Mesothelial cell of epicardium (in vitro differentiated cells): ENCODE measurements around the gene PAM. TPM values are rescaled to one million over a fixed set of nuclear protein-coding genes. Genes with fewer than 3 reads are reported as not detected.

Experiments used
- DNase-seq, 2 experiments: peaks; one replicate each; pipeline ENCODE4 v3.0.0; 2021; ENCODE audit warnings: low spot score in 2 of 2; ENCODE audit not compliant: unreplicated experiment in 2 of 2
- H3K27ac Mint-ChIP-seq: 2 replicates; pipeline ENCODE4 v1.8.0; 2021; ENCODE audit warnings: mixed read lengths
- H3K27me3 Mint-ChIP-seq: 2 replicates; pipeline ENCODE4 v1.8.0; 2021; ENCODE audit warnings: low read depth, mixed read lengths
- H3K36me3 Mint-ChIP-seq: 2 replicates; pipeline ENCODE4 v1.8.0; 2021; ENCODE audit warnings: mixed read lengths
- H3K4me1 Mint-ChIP-seq: 2 replicates; pipeline ENCODE4 v1.8.0; 2021; ENCODE audit warnings: mixed read lengths
- H3K4me3 Mint-ChIP-seq: 2 replicates; pipeline ENCODE4 v1.8.0; 2021; ENCODE audit warnings: mild to moderate bottlenecking, moderate library complexity, mixed read lengths
- H3K9me3 Mint-ChIP-seq: 2 replicates; pipeline ENCODE4 v1.8.0; 2021; ENCODE audit warnings: mixed read lengths
- total RNA-seq: library from RNA; stranded (reverse); gene quantifications from 3 replicates; pipeline ENCODE4 v1.2.1, GENCODE V29; 2021
- TF ChIP-seq, protein P1 (sequence below): fragments of 200-600 bp; sonication (generic); IDR thresholded peaks from one replicate; pipeline ENCODE4 v1.5.0; 2021; ENCODE audit warnings: antibody characterized with exemption; ENCODE audit not compliant: unreplicated experiment

Gene PAM
- total RNA-seq, 1 donor from 2014 or later = 94.3 TPM

DNA sequence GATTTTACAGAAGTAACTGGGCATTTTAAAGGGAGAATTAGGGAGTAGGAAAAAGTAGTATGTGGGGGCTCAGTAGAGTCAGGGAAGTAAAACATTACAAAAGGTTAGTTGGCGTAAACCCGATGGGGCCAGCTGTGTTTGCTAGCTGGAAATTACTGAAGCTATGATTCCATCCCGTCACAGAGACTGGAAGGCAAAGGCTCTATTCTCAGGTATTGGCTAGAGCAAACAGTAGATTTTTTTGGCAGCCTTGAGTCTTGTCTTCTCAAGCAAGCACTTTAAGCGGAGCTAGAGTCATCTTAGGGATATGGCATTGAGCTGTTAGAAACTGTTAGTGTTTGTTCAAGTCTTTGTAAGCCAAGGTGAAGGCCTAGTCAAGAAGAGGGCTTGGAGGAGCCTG, 121.5 kb downstream of the PAM start:
- Mint-ChIP-seq H3K4me1 (no peaks in the 10 kb centered on the region), H3K9me3 (no peaks in the 10 kb centered on the region), H3K36me3 (peaks cover 2% of the 10 kb centered on the region), H3K27me3 (no peaks in the 10 kb centered on the region), H3K27ac (no peak overlapping the region), H3K4me3 (no peak overlapping the region)
- TF ChIP-seq, protein P1, sequence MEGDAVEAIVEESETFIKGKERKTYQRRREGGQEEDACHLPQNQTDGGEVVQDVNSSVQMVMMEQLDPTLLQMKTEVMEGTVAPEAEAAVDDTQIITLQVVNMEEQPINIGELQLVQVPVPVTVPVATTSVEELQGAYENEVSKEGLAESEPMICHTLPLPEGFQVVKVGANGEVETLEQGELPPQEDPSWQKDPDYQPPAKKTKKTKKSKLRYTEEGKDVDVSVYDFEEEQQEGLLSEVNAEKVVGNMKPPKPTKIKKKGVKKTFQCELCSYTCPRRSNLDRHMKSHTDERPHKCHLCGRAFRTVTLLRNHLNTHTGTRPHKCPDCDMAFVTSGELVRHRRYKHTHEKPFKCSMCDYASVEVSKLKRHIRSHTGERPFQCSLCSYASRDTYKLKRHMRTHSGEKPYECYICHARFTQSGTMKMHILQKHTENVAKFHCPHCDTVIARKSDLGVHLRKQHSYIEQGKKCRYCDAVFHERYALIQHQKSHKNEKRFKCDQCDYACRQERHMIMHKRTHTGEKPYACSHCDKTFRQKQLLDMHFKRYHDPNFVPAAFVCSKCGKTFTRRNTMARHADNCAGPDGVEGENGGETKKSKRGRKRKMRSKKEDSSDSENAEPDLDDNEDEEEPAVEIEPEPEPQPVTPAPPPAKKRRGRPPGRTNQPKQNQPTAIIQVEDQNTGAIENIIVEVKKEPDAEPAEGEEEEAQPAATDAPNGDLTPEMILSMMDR = no peak
- no peak for DNase-seq

DNA sequence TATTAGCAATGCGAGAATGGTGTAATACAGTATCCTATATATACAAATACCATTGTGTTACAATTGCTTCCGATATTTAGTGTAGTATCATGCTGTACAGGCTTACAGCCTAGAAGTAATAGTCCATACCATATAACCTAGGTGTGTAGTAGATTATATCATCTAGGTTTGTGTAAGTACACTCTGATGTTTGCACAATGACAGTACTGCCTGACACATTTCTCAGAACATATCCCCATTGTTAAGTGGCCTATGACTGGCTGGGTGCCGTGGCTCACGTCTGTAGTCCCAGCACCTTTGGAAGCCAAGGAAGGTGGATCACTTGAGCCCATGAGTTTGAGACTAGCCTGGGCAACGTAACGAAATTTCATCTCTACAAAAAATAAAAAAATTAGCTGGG, 124.6 kb downstream of the PAM start:
- Mint-ChIP-seq H3K27ac (no peak overlapping the region), H3K36me3 (peaks cover 11% of the 10 kb centered on the region), H3K9me3 (peaks cover 11% of the 10 kb centered on the region), H3K4me1 (peaks cover 6% of the 10 kb centered on the region), H3K27me3 (no peaks in the 10 kb centered on the region), H3K4me3 (no peak overlapping the region)
- TF ChIP-seq, protein P1 = no peak
- DNase-seq = no peak

DNA sequence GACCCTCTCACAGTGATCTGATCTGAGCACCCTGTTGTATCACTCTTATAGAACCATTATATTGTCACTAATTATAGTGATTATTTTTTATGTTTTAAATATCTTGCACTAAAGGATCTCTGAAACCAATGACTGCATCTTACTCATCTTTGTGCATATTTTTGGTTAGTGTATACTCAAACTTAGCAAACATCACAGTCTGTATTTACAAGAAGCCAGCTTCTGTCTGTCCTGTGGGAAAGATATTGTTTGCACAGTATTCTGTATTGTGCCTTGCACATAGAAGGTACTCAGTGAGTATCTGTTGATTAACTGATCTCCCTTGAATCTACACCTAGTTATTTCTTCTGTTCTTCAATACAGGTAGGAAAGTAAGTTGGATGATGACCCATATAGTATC, 131.5 kb downstream of the PAM start:
- no peak for DNase-seq
- H3K4me1 Mint-ChIP-seq = peaks cover 8% of the 10 kb centered on the region
- H3K27ac Mint-ChIP-seq = no peak overlapping the region
- H3K9me3 Mint-ChIP-seq = peaks cover 11% of the 10 kb centered on the region
- no peaks in the 10 kb centered on the region for H3K27me3 Mint-ChIP-seq
- peaks cover 10% of the 10 kb centered on the region for H3K36me3 Mint-ChIP-seq
- H3K4me3 Mint-ChIP-seq = no peak overlapping the region
- TF ChIP-seq, protein P1 = no peak

DNA sequence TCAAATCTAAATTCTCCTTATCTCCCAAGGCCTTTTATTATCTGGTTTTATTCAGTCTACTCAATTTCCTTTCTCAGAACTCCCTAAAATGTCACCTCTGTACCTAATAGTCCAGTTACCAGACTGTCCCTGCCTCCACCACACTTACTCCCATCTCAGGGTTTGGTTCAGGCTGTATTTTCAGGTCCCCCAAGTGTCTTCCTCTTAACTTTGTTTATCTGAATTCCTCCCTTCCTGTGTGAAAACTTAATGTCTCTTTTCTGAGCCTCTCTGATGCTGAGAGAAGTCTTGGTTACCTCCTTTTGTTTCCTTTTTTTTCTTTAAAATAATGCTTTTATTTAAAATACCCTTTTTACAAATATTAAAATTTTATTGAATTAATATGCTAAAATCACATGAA, 133.4 kb downstream of the PAM start:
- no peak overlapping the region for H3K4me3 Mint-ChIP-seq

DNA sequence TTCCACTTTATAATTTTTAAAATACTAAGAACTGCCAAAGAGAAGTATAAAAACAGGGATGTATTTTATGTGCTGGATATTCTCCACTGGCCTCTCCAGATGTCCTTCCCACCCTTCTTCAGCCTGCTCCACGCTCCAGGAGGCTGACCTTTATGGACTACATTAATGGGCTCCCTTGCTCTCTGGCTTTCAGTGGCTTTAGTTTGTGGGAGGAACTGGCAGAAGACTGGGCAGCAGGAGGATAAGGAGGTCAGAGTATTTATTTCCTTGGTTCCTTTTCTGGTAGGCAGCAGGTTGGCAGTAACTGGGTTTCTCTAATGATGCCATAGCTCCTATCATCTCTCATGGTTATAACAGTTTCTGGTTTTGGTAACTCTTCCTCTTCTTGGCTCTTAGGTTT, 133.9 kb downstream of the PAM start:
- DNase-seq = no peak
- Mint-ChIP-seq H3K4me3 (no peak overlapping the region), H3K36me3 (no peaks in the 10 kb centered on the region), H3K9me3 (no peaks in the 10 kb centered on the region), H3K27ac (no peak overlapping the region), H3K27me3 (no peaks in the 10 kb centered on the region), H3K4me1 (peaks cover 8% of the 10 kb centered on the region)
- TF ChIP-seq, protein P1 = no peak

More for the DNA sequence above, 133.4 kb downstream of the PAM start:
- no peak for DNase-seq
- Mint-ChIP-seq H3K4me1 (peaks cover 8% of the 10 kb centered on the region), H3K36me3 (no peaks in the 10 kb centered on the region), H3K9me3 (no peaks in the 10 kb centered on the region), H3K27me3 (no peaks in the 10 kb centered on the region), H3K27ac (no peak overlapping the region)
- TF ChIP-seq, protein P1 = no peak

DNA sequence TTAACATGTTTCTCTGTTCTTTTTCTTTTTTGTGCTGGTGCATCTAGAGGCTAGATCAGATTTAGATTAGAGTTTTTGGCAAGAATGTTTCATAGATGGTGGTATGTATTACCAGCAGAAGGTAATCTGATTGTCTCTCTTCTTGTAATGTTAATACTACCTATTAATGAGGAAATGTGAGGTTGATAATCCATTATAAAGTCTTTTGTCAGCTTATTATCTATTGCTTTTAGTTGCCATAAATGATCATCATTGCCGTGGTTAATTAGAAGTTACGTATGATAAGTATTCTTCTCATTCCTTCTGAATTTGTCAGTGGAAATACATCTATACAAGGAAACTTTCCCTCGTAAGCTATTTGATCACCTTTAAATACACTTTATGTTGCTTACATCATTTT, 135.0 kb downstream of the PAM start:
- DNase-seq = no peak
- Mint-ChIP-seq H3K27me3 (no peaks in the 10 kb centered on the region), H3K9me3 (no peaks in the 10 kb centered on the region), H3K4me1 (peaks cover 2% of the 10 kb centered on the region), H3K4me3 (no peak overlapping the region), H3K27ac (no peak overlapping the region), H3K36me3 (no peaks in the 10 kb centered on the region)
- TF ChIP-seq, protein P1 = no peak
